ENCODE results near the gene PNP. TPM values are rescaled to one million over a fixed set of nuclear protein-coding genes. Genes with fewer than 3 reads are reported as not detected.

The PNP gene
- total and polyA plus RNA-seq, 2 of the 8 experiments (the other 6 are each of a cell fraction or from before 2014, with no cell fraction given) = 108 to 130 TPM

DNA sequence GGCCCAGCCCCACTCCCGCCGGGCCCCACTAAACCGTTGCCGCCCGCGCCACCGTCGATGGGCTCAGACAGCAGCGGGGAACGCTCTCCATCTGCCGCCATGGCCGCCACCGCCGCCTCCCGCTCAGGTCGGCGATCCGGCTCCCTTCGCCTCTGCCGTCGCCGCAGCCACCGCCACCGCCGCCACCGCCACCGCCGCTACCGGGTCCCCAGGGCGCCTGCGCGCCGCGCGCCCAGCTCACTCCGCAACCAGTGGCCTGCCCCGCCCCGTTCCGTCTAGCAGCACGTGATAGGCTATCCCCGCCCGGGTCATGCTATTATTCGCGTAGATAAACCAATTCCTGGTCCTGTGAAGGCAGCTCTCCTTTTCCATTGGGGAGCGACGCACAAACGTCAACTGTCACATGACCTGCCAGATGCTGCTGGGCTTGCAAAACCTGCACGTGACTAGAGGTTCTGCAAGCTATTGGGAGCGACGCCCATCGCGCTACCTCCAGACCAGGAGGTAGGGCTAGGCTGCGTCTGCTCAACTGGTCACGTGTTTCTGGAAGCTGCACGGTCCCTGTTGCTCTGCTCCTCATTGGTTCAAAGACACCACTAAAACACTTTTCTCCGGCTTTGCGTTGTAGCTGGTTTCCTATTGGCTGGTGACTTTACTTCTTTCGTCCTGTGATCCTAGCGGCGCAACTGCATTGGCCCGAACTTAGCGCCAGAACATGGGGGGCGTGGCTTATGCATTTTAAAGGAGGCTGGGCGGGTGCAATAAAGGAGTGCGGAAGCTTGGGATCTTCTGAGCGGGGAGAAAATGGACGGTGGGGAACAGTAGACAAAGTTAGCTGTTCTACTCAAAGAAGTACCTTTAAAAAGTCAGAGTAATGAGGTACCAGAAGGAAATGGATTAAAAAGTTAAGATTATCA, 7.7 kb upstream of the PNP start, which contains the start of gene PIP4P1 (continued):
- TF ChIP-seq PHF8 (conservative IDR thresholded peaks at IDR 0.05; ENCODE audit: low read depth, low read length) = peak; percentile 95
- TF ChIP-seq, protein P1, sequence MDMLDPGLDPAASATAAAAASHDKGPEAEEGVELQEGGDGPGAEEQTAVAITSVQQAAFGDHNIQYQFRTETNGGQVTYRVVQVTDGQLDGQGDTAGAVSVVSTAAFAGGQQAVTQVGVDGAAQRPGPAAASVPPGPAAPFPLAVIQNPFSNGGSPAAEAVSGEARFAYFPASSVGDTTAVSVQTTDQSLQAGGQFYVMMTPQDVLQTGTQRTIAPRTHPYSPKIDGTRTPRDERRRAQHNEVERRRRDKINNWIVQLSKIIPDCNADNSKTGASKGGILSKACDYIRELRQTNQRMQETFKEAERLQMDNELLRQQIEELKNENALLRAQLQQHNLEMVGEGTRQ (IDR thresholded peaks at IDR 0.05; ENCODE audit: low read length) = peak; percentile 99
- TF ChIP-seq EGR1 (IDR thresholded peaks at IDR 0.05; ENCODE audit: borderline replicate concordance, low read depth, low read length) = no peak
- no peak for TF ChIP-seq BRCA1 (IDR thresholded peaks at IDR 0.05; ENCODE audit: low read depth, low read length)
- TF ChIP-seq POU5F1 (IDR thresholded peaks at IDR 0.05; ENCODE audit: low read depth, low read length) = no peak
- TF ChIP-seq, protein P2, sequence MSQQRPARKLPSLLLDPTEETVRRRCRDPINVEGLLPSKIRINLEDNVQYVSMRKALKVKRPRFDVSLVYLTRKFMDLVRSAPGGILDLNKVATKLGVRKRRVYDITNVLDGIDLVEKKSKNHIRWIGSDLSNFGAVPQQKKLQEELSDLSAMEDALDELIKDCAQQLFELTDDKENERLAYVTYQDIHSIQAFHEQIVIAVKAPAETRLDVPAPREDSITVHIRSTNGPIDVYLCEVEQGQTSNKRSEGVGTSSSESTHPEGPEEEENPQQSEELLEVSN (IDR thresholded peaks at IDR 0.05) = peak; percentile 92
- TF ChIP-seq ASH2L (IDR thresholded peaks at IDR 0.05; ENCODE audit: low read length) = peak; percentile 81
- TF ChIP-seq CEBPB (IDR thresholded peaks at IDR 0.05; ENCODE audit: low read depth, low read length) = peak; percentile 65; the same call in 1 of the 2 replicates
- TF ChIP-seq SIN3A (conservative IDR thresholded peaks at IDR 0.05 in 1 of 2, IDR thresholded peaks at IDR 0.05 in 1 of 2; ENCODE audit: low read depth in 1 of 2, low read length in 2 of 2) = peak in 1 of 2 experiments; percentile 92; a peak in 1 of 4 replicates
- no peak; the same call in 1 of the 2 replicates for TF ChIP-seq RBBP5 (IDR thresholded peaks at IDR 0.05; ENCODE audit: borderline replicate concordance, low read depth, low read length)
- TF ChIP-seq JUN (IDR thresholded peaks at IDR 0.05; ENCODE audit: low read depth, low read length) = no peak
- no peak for TF ChIP-seq CHD1 (IDR thresholded peaks at IDR 0.05; ENCODE audit: low read depth, low read length)
- peak; percentile 68 for TF ChIP-seq POLR2AphosphoS5 (IDR thresholded peaks at IDR 0.05; ENCODE audit: low read depth, low read length)
- TF ChIP-seq EZH2 (IDR thresholded peaks at IDR 0.05; ENCODE audit: low read depth, low read length, severe bottlenecking) = no peak
- no peak for TF ChIP-seq NANOG (IDR thresholded peaks at IDR 0.05; ENCODE audit: insufficient read depth, low read depth, low read length, poor library complexity, severe bottlenecking)
- TF ChIP-seq JUND (IDR thresholded peaks at IDR 0.05; ENCODE audit: low read length) = no peak
- TF ChIP-seq SIX5 (IDR thresholded peaks at IDR 0.05; ENCODE audit: low read depth, low read length) = no peak
- peak; percentile 55 for TF ChIP-seq NRF1 (IDR thresholded peaks at IDR 0.05; ENCODE audit: low read depth, low read length)
- TF ChIP-seq, protein P3, sequence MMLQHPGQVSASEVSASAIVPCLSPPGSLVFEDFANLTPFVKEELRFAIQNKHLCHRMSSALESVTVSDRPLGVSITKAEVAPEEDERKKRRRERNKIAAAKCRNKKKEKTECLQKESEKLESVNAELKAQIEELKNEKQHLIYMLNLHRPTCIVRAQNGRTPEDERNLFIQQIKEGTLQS (IDR thresholded peaks at IDR 0.05; ENCODE audit: insufficient read depth, low read depth, low read length) = peak; percentile 96
- TF ChIP-seq HDAC6 (IDR thresholded peaks at IDR 0.05; ENCODE audit: low read depth, low read length) = no peak
- TF ChIP-seq ZNF274 (IDR thresholded peaks at IDR 0.05; ENCODE audit: borderline replicate concordance, extremely low read depth, low read length) = no peak
- TF ChIP-seq CHD2 (IDR thresholded peaks at IDR 0.05; ENCODE audit: low read length) = peak; percentile 72
